Ishikawa (cell line): ENCODE results near the gene UVSSA.

Source experiments
- CEBPB ChIP-seq: IDR thresholded peaks from 2 replicates; pipeline ENCODE4 v1.6.1; 2012
- CREB1 ChIP-seq: IDR thresholded peaks from 2 replicates; pipeline ENCODE4 v1.6.1; 2012; ENCODE audit warnings: low read depth
- EGR1 ChIP-seq: IDR thresholded peaks from 2 replicates; pipeline ENCODE4 v1.6.1; 2012
- EP300 ChIP-seq: IDR thresholded peaks from 2 replicates; pipeline ENCODE4 v1.6.1; 2012; ENCODE audit warnings: borderline replicate concordance
- FOXM1 ChIP-seq: IDR thresholded peaks from 2 replicates; pipeline ENCODE4 v1.6.1; 2012; ENCODE audit warnings: low read depth, borderline replicate concordance
- NFIC ChIP-seq: IDR thresholded peaks from 2 replicates; pipeline ENCODE4 v1.6.1; 2012
- RAD21 ChIP-seq: IDR thresholded peaks from 2 replicates; pipeline ENCODE4 v1.6.1; 2012; ENCODE audit warnings: low read depth
- REST ChIP-seq: IDR thresholded peaks from 2 replicates; pipeline ENCODE4 v1.6.1; 2012; ENCODE audit warnings: low read depth, mild to moderate bottlenecking
- TAF1 ChIP-seq: IDR thresholded peaks from 2 replicates; pipeline ENCODE4 v1.6.1; 2012; ENCODE audit warnings: low read depth, mild to moderate bottlenecking
- TCF12 ChIP-seq: IDR thresholded peaks from 2 replicates; pipeline ENCODE4 v1.6.1; 2012; ENCODE audit warnings: low read depth
- TEAD4 ChIP-seq: IDR thresholded peaks from 2 replicates; pipeline ENCODE4 v1.6.1; 2012
- YY1 ChIP-seq: IDR thresholded peaks from 2 replicates; pipeline ENCODE4 v1.6.1; 2012; ENCODE audit warnings: low read depth
- ZBTB7A ChIP-seq: IDR thresholded peaks from 2 replicates; pipeline ENCODE4 v1.6.1; 2012; ENCODE audit warnings: low read depth
- TF ChIP-seq, protein P1 (sequence below): IDR thresholded peaks from 2 replicates; pipeline ENCODE4 v1.6.1; 2012
- TF ChIP-seq, protein P2 (sequence below): IDR thresholded peaks from 2 replicates; pipeline ENCODE4 v1.6.1; 2012

UVSSA gene

GRCh38 chr4:1410491-1411325, 63.7 kb downstream of the UVSSA start:
- no peak for TF ChIP-seq FOXM1
- TF ChIP-seq EP300, result no peak
- TF ChIP-seq TCF12, result peak; percentile 33; the same call in 1 of the 2 replicates
- TF ChIP-seq, protein P1, sequence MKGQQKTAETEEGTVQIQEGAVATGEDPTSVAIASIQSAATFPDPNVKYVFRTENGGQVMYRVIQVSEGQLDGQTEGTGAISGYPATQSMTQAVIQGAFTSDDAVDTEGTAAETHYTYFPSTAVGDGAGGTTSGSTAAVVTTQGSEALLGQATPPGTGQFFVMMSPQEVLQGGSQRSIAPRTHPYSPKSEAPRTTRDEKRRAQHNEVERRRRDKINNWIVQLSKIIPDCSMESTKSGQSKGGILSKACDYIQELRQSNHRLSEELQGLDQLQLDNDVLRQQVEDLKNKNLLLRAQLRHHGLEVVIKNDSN, result 0 out of 2 replicates have a peak, but pooled peaks have one; percentile 20
- peak; percentile 98 for TF ChIP-seq ZBTB7A
- no peak for TF ChIP-seq YY1
- TF ChIP-seq NFIC, result peak; percentile 47; the same call in 1 of the 2 replicates
- 0 out of 2 replicates have a peak, but pooled peaks have one; percentile 35 for TF ChIP-seq TEAD4
- peak; percentile 2; the same call in 1 of the 2 replicates for TF ChIP-seq RAD21
- TF ChIP-seq, protein P2, sequence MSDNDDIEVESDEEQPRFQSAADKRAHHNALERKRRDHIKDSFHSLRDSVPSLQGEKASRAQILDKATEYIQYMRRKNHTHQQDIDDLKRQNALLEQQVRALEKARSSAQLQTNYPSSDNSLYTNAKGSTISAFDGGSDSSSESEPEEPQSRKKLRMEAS, result peak; percentile 91
- TF ChIP-seq CREB1, result no peak
- no peak for TF ChIP-seq TAF1
- TF ChIP-seq CEBPB, result no peak
- TF ChIP-seq EGR1, result peak; percentile 66
- TF ChIP-seq REST, result peak; percentile 100

GRCh38 chr4:1411436-1412375, 64.7 kb downstream of the UVSSA start:
- TF ChIP-seq, protein P1, result 0 out of 2 replicates have a peak, but pooled peaks have one; percentile 13
- no peak for TF ChIP-seq ZBTB7A

GRCh38 chr4:1412376-1413203, 65.6 kb downstream of the UVSSA start:
- TF ChIP-seq ZBTB7A (no peak), TEAD4 (no peak), REST (no peak), RAD21 (no peak), EGR1 (no peak)
- TF ChIP-seq, protein P1, result no peak
- TF ChIP-seq, protein P2, result no peak

DNA sequence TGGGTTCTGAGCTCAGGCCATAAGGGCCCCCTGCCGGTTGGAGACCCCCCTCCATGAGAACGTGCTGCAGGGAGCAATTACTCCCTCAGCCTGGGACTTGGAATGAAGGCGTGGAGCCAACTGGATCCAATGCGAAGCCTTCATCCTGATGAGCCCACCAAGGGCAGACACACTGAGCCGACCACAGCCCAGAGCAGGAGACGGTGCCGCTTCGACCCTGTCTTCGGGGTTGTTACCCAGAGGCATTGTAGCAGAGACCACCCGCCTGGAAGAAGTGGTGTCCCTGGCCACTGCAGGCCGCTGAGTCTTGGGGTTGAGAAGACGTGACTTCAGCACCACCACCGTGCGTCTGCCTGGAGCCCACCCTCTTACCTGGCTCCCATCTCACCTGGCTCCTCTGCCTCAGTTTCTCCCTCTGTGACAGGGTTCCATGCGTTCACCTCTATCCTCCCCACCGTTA, 66.2 kb downstream of the UVSSA start:
- no peak for TF ChIP-seq CEBPB
- no peak for TF ChIP-seq EP300
- TF ChIP-seq TAF1, result no peak
- no peak for TF ChIP-seq YY1
- TF ChIP-seq, protein P2, result no peak
- TF ChIP-seq RAD21, result no peak
- TF ChIP-seq, protein P1, result no peak
- TF ChIP-seq CREB1, result no peak
- no peak for TF ChIP-seq TCF12
- TF ChIP-seq TEAD4, result no peak
- TF ChIP-seq REST, result no peak
- no peak for TF ChIP-seq NFIC
